ENCODE results near the gene KCNAB1. TPM values are rescaled to one million over a fixed set of nuclear protein-coding genes. Genes with fewer than 3 reads are reported as not detected.

Gene KCNAB1
- total RNA-seq, 1 experiment from 2014 or later, result not detected

DNA sequence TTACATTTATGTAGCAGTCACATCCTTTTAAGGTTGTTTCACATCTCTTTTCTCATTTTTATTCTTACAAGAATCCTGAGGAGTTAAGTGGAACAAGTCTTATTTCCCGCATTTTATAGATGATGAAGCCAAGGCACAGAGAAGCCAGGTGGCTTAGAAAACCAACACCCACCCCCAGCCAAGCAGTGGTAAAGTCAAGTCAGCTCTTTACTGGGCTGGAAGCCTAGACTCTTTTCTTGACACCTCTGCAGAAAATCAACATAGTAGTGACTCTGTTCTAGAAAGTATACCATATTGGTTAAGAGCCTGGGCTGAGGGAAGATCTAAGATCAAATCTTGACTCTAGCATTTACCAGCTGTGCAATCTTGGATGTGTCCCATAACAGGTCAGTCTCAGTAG is 195.7 kb downstream of the KCNAB1 start:
- H3K27ac ChIP-seq (ENCODE audit: low read depth, low read length, poor library complexity, severe bottlenecking), result no peak overlapping the region
- BruUV-seq (replicated peaks), result no TSS peak
- ChIA-PET CTCF (no interaction called here), POLR2A (ENCODE audit: low non-redundant PET) (no interaction called here)
- no peak for TF ChIP-seq EZH2 (IDR thresholded peaks at IDR 0.05; ENCODE audit: borderline replicate concordance, low read depth, low read length, poor library complexity, severe bottlenecking)
- no peak for TF ChIP-seq CTCF (conservative IDR thresholded peaks at IDR 0.05; ENCODE audit: low read depth, low read length)
- H3K4me3 ChIP-seq (ENCODE audit: low read depth, low read length, poor library complexity, severe bottlenecking), result no peak overlapping the region
- no peak for DNase-seq (ENCODE audit: low spot score)
- no peaks in the 10 kb centered on the region for H3K9me3 ChIP-seq (ENCODE audit: low read depth, low read length, poor library complexity, severe bottlenecking)
- H3K27me3 ChIP-seq (replicated peaks; ENCODE audit: insufficient read depth, low read depth, low read length, poor library complexity), result no peaks in the 10 kb centered on the region
- intact Hi-C loops (cut with micrococcal nuclease; ENCODE audit: unreplicated experiment), result no loop called here
- H3K4me1 ChIP-seq (ENCODE audit: insufficient read depth, low read length, poor library complexity, severe bottlenecking), result peaks cover 19% of the 10 kb centered on the region
- no peaks in the 10 kb centered on the region for H3K36me3 ChIP-seq (ENCODE audit: insufficient read depth, low read length, poor library complexity, severe bottlenecking)

GRCh38 chr3:156317462-156318074 is 197.2 kb downstream of the KCNAB1 start:
- no peak for TF ChIP-seq EZH2 (IDR thresholded peaks at IDR 0.05; ENCODE audit: borderline replicate concordance, low read depth, low read length, poor library complexity, severe bottlenecking)
- TF ChIP-seq CTCF (conservative IDR thresholded peaks at IDR 0.05; ENCODE audit: low read depth, low read length), result no peak
- Histone ChIP-seq H3K4me1 (ENCODE audit: insufficient read depth, low read length, poor library complexity, severe bottlenecking) (peaks cover 19% of the 10 kb centered on the region), H3K36me3 (ENCODE audit: insufficient read depth, low read length, poor library complexity, severe bottlenecking) (no peaks in the 10 kb centered on the region), H3K27ac (ENCODE audit: low read depth, low read length, poor library complexity, severe bottlenecking) (peak overlapping the region; percentile 18), H3K27me3 (replicated peaks; ENCODE audit: insufficient read depth, low read depth, low read length, poor library complexity) (no peaks in the 10 kb centered on the region), H3K9me3 (ENCODE audit: low read depth, low read length, poor library complexity, severe bottlenecking) (no peaks in the 10 kb centered on the region), H3K4me3 (ENCODE audit: low read depth, low read length, poor library complexity, severe bottlenecking) (no peak overlapping the region)
- ChIA-PET POLR2A (ENCODE audit: low non-redundant PET) (no interaction called here), CTCF (interaction anchor here (0.5 kb wide), 1 partner anchor 65 kb away, joined by 3 read pairs; no protein-coding TSS in a partner anchor)
- no TSS peak for BruUV-seq (replicated peaks)
- intact Hi-C loops (cut with micrococcal nuclease; ENCODE audit: unreplicated experiment), result no loop called here
- DNase-seq (ENCODE audit: low spot score), result peak; percentile 91

DNA sequence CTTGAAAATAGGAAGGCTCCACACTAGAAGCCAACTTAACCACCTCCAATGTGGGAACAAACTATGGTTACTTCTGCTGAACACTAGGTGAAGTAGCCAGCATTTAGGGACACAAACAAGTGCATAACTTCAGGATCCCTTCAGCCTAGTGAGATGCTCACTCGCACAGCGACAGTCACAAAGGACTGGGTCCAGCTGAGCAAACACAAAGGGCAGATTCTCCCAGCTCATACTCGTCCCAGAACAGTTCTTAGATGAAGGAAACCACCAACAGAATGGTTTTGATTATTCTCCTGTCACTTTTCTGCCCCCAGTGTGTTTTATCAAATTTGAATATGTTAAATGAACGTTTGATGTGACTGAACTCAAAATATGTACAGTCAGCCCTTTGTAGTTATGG is 201.6 kb downstream of the KCNAB1 start:
- TF ChIP-seq CTCF (conservative IDR thresholded peaks at IDR 0.05; ENCODE audit: low read depth, low read length), result no peak
- Histone ChIP-seq H3K4me3 (ENCODE audit: low read depth, low read length, poor library complexity, severe bottlenecking) (no peak overlapping the region), H3K9me3 (ENCODE audit: low read depth, low read length, poor library complexity, severe bottlenecking) (no peaks in the 10 kb centered on the region), H3K27me3 (replicated peaks; ENCODE audit: insufficient read depth, low read depth, low read length, poor library complexity) (no peaks in the 10 kb centered on the region), H3K27ac (ENCODE audit: low read depth, low read length, poor library complexity, severe bottlenecking) (no peak overlapping the region), H3K4me1 (ENCODE audit: insufficient read depth, low read length, poor library complexity, severe bottlenecking) (peaks cover 15% of the 10 kb centered on the region), H3K36me3 (ENCODE audit: insufficient read depth, low read length, poor library complexity, severe bottlenecking) (no peaks in the 10 kb centered on the region)
- ChIA-PET POLR2A (ENCODE audit: low non-redundant PET) (interaction anchor here (0.6 kb wide), 1 partner anchor 27 kb away, joined by 3 read pairs; no protein-coding TSS in a partner anchor), CTCF (no interaction called here)
- BruUV-seq (replicated peaks), result no TSS peak
- no peak for DNase-seq (ENCODE audit: low spot score)
- intact Hi-C loops (cut with micrococcal nuclease; ENCODE audit: unreplicated experiment), result no loop called here
